Ovary (tissue), 9 donors: ENCODE measurements around the gene DPP3. TPM values are rescaled to one million over a fixed set of nuclear protein-coding genes. Genes with fewer than 3 reads are reported as not detected.
"Not testable (repeated sequence)": the region's sequence is repeated elsewhere in the genome, so short reads cannot be mapped to it uniquely, and the experiment has no call there.

ENCODE experiments used
- DNase-seq, 5 donors: peaks; one replicate each; pipeline ENCODE4 v3.0.0-alpha.2; 2019 to 2020
- H3K27ac ChIP-seq, 2 donors: fragments of 200-600 bp; one replicate each; pipeline versions ENCODE4 v1.5.1 to v1.8.0; 2019 to 2022
- H3K27me3 ChIP-seq: fragments of 200-600 bp; one replicate; pipeline ENCODE4 v1.8.0; 2022
- H3K36me3 ChIP-seq: fragments of 200-600 bp; sonication (generic); one replicate; pipeline ENCODE4 v1.5.1; 2019
- H3K4me1 ChIP-seq: one replicate; pipeline ENCODE4 v1.8.1; 2013; ENCODE audit warnings: mild to moderate bottlenecking, moderate library complexity; ENCODE audit not compliant: insufficient read depth
- H3K4me3 ChIP-seq: fragments of 200-600 bp; sonication (generic); one replicate; pipeline ENCODE4 v1.5.1; 2017
- H3K9me3 ChIP-seq, 2 donors: fragments of 200-600 bp in 1 of 2; sonication (generic) in 1 of 2; one replicate each; pipeline versions ENCODE4 v1.5.1 to v1.8.1; 2013 to 2019; ENCODE audit warnings: mild to moderate bottlenecking in 1 of 2, moderate library complexity in 1 of 2
- CTCF ChIP-seq, 3 donors: fragments of 450-650 bp in 2 of 3; fragments of 200-600 bp in 1 of 3; IDR thresholded peaks; one replicate each; pipeline versions ENCODE4 v1.5.1 to v1.8.0; 2016 to 2022; ENCODE audit warnings: antibody characterized with exemption in 3 of 3, mild to moderate bottlenecking in 1 of 3
- EP300 ChIP-seq: sonication (generic); formaldehyde crosslinking; IDR thresholded peaks from one replicate; pipeline ENCODE4 v1.6.1; 2017; ENCODE audit warnings: antibody characterized with exemption
- POLR2A ChIP-seq: fragments of 450-650 bp; IDR thresholded peaks from one replicate; pipeline ENCODE4 v1.6.1; 2017; ENCODE audit warnings: antibody characterized with exemption, mild to moderate bottlenecking, moderate library complexity
- WGBS, 3 donors: extraction: QIAGEN DNeasy Blood & Tissue Kit in 1 of 3; methylation state at CpG; one replicate each; pipeline versions ENCODE4 v1.1.5 to v1.1.7; 2013 to 2017; 5-methylcytosine and 5-hydroxymethylcytosine counted together
- intact Hi-C, 4 donors: fragments of 100-400 bp; cut with DNase I; formaldehyde crosslinking; loops; one replicate each; pipeline versions ENCODE4 v1.11.0 to v1.15.1; 2022 to 2023
- polyA plus RNA-seq, 2 donors: library from polyadenylated mRNA; stranded (reverse); fragments of 200-250 nt in 1 of 2; fragments of 350-450 nt in 1 of 2; fragmentation: Illumina TruSeq in 1 of 2; extraction: RNeasy Lipid Tissue Mini Kit (QIAGEN cat#74804) in 1 of 2; gene quantifications; one replicate each; pipeline ENCODE4 v1.2.3, GENCODE V29; 2013 to 2014
- total RNA-seq, 7 donors: library from RNA; depleted of rRNA in 2 of 7; stranded (reverse); fragments of >200 nt in 2 of 7; fragmentation: NEBNext Ultra II Directional in 3 of 7; extraction: Animal tissue kit (Norgen Biotek cat#: 25700) in 3 of 7; gene quantifications; one replicate each; pipeline versions ENCODE4 v1.1.0 to v1.2.4, GENCODE V29; 2016 to 2023
- donor health status: DM: no; HTN: no; CAD: no; lungs with moderate emphysema.
- donor health status: DM: no; HTN: no; CAD: no.
- donor health status: Bipolar disorder and iron deficiency.
- donor health status: DM: yes; HTN: yes; CAD: no.
- donor health status: DM: no; HTN: no; CAD: no.
- donor health status: DM: yes; HTN: yes; CAD: no.

DPP3 gene
- total and polyA plus RNA-seq, 9 donors, result 6.5 to 19.3 (median 11.5) TPM

GRCh38 chr11:66539870-66540213, 59.6 kb downstream of the DPP3 start:
- no peaks in the 10 kb centered on the region for H3K36me3 ChIP-seq
- no peaks in the 10 kb centered on the region for H3K9me3 ChIP-seq
- no peak for DNase-seq
- H3K27ac ChIP-seq, result no peak overlapping the region
- TF ChIP-seq EP300 (no peak), CTCF (IDR thresholded peaks at IDR 0.05) (no peak), POLR2A (no peak)
- WGBS, 3 donors, result 82 to 90% (median 89%) methylated on average over 10 of the region's 10 CpGs
- peaks cover 2% of the 10 kb centered on the region for H3K4me1 ChIP-seq
- intact Hi-C loops, result no loop called here
- H3K27me3 ChIP-seq, result no peaks in the 10 kb centered on the region
- H3K4me3 ChIP-seq, result no peak overlapping the region

- H3K9me3 ChIP-seq, H3K4me1 ChIP-seq, DNase-seq, intact Hi-C loops, H3K27ac ChIP-seq, H3K4me3 ChIP-seq, H3K36me3 ChIP-seq, H3K27me3 ChIP-seq: not testable (repeated sequence)
- 82 to 94% (median 91%) methylated on average over 7 to 8 of the region's 8 CpGs for WGBS, 3 donors
These were observed 60.4 kb downstream of the DPP3 start for GRCh38 chr11:66540598-66540997.

- DNase-seq, result no peak
- Histone ChIP-seq H3K36me3 (no peaks in the 10 kb centered on the region), H3K27ac (no peak overlapping the region), H3K27me3 (no peaks in the 10 kb centered on the region), H3K4me3 (no peak overlapping the region), H3K4me1 (peaks cover 2% of the 10 kb centered on the region), H3K9me3 (no peaks in the 10 kb centered on the region)
- 70 to 86% (median 73%) methylated on average over 4 of the region's 4 CpGs for WGBS, 3 donors
- intact Hi-C loops, result no loop called here
- no peak for TF ChIP-seq POLR2A
- TF ChIP-seq EP300, result no peak
- TF ChIP-seq CTCF (IDR thresholded peaks at IDR 0.05), result no peak
These were observed 61.7 kb downstream of the DPP3 start for GRCh38 chr11:66541892-66542291.

GRCh38 chr11:66542362-66542761, 62.1 kb downstream of the DPP3 start:
- H3K36me3 ChIP-seq, result no peaks in the 10 kb centered on the region
- no peak for TF ChIP-seq EP300
- TF ChIP-seq POLR2A, result no peak
- no peaks in the 10 kb centered on the region for H3K9me3 ChIP-seq
- DNase-seq, result no peak
- H3K4me1 ChIP-seq, result peaks cover 2% of the 10 kb centered on the region
- 83 to 85% (median 84%) methylated on average over 10 of the region's 10 CpGs for WGBS, 3 donors
- no peak overlapping the region for H3K4me3 ChIP-seq
- intact Hi-C loops, result no loop called here
- H3K27ac ChIP-seq, result no peak overlapping the region
- H3K27me3 ChIP-seq, result no peaks in the 10 kb centered on the region

GRCh38 chr11:66543263-66544107, 63.3 kb downstream of the DPP3 start:
- no peak for TF ChIP-seq EP300
- no peak for TF ChIP-seq POLR2A
- peak in 2 of 3 donors; percentile 25 to 38 for TF ChIP-seq CTCF (IDR thresholded peaks at IDR 0.05)
- intact Hi-C loops, result no loop called here
- peak; percentile 48 to 77 (median 67) for DNase-seq
- Histone ChIP-seq H3K27ac (no peak overlapping the region), H3K27me3 (no peaks in the 10 kb centered on the region), H3K4me3 (no peak overlapping the region), H3K4me1 (peaks cover 2% of the 10 kb centered on the region), H3K36me3 (no peaks in the 10 kb centered on the region), H3K9me3 (no peaks in the 10 kb centered on the region)
- WGBS, 3 donors, result 7 to 42% (median 8%) methylated on average over 19 to 26 of the region's 26 CpGs

GRCh38 chr11:66544952-66545351, 64.7 kb downstream of the DPP3 start:
- intact Hi-C loops, H3K4me1 ChIP-seq, H3K9me3 ChIP-seq, DNase-seq, H3K36me3 ChIP-seq, H3K27ac ChIP-seq, H3K27me3 ChIP-seq: not testable (repeated sequence)
- WGBS, 3 donors, result 54 to 72% (median 71%) methylated on average over 14 of the region's 14 CpGs
- H3K4me3 ChIP-seq, result peak overlapping the region; percentile 86
